Activated CD4-positive, CD25-positive, alpha-beta regulatory T cell treated with anti-CD3 and anti-CD28 coated beads, Interleukin-2, amount 50 U/mL, for 24 hours (primary cell): ENCODE measurements around the gene CTH.
A peak's percentile ranks its signal among the peaks of the same experiment; 100 is the strongest.
"Not testable (repeated sequence)": the region's sequence is repeated elsewhere in the genome, so short reads cannot be mapped to it uniquely, and the experiment has no call there.

ENCODE experiments used
- ATAC-seq, 2 donors: fragments of 150-1000 bp; cut with Tn5 transposase; one replicate each; pipeline ENCODE4 v1.10.0; 2021; ENCODE audit warnings: mild to moderate bottlenecking in 1 of 2, moderate library complexity in 1 of 2

Gene CTH

DNA sequence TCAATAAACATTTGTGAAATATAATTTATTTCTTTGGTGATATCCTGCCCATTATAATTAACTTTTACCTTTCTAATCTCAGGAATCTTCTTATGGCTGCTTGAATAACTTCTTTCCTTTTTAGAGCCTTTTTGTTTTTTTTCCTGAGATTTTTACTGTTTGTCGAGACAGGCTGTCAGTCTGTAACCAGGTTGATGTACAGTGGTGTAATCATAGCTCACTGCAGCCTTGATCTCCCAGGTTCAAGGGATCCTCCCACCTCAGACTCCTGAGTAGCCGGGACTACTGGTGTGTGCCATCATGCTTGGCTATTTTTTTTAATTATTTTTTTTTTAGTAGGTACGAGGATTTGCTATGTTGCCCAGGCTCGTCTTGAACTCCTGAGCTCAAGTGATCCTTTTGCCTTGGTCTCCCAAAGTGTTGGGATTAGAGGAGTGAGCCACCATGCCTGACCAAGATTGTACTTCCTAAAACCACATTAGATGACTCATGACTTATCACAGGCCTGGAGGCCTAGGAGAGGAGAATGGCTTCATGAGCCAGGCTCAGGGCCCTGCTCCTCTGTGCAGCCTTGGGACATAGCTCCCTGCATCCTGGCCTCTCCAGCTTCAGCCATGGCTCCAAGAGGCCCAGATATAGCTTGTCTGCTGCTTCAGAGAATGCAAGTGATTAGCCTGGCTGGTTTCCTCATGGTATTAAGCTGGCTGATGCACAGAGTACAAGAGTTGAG is 48.6 kb downstream of the CTH start:
- ATAC-seq: no peak

DNA sequence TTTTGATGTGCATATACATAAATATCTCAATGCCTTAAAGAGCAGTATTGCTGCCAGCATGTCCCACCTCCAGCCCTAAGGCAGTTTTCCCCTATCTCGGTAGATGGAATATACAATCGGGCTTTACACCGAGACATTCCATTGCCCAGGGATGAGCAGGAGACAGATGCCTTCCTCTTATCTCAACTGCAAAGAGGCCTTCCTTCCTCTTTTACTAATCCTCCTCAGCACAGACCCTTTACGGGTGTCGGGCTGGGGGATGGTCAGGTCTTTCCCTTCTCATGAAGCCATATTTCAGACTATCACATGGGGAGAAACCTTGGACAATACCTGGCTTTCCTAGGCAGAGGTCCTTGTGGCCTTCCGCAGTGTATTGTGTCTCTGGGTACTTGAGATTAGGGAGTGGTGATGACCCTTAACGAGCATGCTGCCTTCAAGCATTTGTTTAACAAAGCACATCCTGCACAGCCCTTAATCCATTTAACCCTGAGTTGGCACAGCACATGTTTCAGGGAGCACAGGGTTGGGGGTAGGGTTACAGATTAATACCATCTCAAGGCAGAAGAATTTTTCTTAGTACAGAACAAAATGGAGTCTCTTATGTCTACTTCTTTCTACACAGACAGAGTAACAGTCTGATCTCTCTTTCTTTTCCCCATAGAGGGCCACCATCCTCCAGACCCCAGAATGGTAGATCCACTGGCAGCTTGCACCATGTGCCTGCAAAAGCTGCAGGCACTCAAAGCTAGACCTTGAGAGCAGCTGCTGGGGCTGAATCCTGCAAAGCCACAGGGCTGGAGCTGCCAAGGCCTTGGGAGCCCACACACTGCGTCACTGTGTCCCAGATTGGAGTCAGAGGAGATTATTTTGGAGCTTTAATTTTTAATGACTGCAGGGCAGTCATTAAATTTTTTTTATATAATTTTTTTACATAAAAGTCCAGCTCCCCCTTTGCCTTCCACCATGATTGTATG is 50.0 kb downstream of the CTH start:
- ATAC-seq: not testable (repeated sequence)

DNA sequence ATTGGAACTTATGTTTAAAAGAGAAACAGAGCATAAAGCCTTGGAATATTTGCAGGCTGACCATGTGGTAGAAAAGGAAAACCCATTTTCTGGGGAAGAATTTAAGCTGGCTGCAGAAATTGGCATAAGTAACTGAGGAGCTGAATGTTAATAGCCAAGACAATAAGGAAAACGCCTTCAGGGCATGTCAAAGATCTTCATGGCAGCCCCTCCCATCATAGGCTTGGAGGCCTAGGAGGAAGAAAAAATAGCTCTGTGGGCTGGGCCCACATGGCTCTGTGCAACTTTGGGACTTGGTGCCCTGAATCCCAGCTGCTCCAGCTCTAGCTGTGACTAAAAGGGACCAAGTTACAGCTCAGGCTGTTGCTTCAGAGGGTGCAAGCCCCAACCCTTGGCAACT is 51.5 kb downstream of the CTH start:
- no peak for ATAC-seq

DNA sequence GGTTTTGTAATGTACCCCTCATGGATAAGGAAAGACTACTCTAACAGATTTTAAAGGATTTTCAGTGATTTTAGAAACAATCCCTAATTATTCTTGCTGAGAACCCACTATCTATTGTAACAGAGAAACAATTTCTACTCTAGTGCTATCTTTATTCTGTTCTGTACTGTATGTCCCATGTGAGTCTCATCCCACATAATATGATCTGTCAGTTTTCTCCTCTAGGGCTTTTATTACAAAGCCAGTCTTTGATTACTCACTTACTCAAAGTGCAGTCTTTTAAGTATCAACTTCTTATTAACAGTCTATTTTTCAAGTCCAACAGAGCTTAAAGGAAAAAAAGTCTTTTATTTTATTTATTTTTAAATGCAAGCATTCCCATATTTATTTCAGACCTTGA is 54.8 kb downstream of the CTH start:
- ATAC-seq: no peak

DNA sequence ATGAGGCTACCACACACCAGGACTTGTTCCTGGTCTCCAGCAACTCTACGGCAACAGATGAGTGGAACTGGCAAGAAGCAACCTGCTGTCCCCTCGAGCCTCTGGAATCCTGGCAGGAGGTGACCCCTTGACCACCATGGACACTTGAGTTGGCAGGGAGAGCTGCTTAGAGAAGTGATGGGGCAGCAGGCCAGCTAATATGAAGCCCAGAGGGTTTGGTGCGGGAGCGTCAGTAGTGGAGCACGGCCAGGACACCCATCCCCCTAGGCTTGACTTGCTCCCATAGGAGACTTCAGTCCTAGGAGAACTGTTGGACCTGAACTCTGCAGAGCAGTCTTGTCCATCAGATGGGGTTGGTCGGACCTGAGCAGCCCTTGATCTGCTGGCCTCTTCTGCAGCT is 56.5 kb downstream of the CTH start:
- no peak for ATAC-seq

DNA sequence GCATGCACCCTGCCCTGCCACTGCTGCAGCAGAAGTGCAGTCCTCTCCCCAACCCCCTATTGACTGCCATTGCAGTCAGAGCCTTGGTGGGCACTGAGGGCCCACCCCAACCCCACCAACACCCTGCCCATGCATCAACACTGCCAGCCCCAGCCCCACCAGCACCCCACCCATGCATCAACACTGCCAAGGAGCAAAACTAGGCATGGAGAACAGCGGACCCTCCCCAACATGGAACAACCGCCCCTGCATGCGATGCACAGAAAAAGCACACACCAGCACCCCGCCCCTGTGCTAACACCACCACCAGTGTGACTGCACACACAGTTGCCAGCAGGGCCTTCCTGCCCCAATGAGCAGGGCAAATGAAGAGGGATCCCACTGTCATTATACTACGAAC is 57.1 kb downstream of the CTH start:
- ATAC-seq: no peak

DNA sequence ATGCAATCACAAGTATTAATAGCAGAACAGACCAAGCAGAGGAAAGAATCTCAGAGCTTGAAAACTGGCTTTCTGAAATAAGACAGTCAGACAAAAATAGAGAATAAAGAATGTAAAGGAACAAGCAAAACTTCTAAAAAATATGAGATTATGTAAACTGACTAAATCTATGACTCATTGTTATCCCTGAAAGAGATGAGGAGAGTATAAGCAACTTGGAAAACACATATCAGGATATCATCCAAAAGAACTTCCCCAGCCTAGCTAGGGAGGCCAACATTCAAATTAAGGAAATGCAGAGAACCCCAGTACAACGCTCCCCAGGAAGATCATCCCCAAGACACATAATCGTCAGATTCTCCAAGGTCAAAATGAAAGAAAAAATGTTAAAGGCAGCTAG is 58.1 kb downstream of the CTH start:
- not testable (repeated sequence) for ATAC-seq

DNA sequence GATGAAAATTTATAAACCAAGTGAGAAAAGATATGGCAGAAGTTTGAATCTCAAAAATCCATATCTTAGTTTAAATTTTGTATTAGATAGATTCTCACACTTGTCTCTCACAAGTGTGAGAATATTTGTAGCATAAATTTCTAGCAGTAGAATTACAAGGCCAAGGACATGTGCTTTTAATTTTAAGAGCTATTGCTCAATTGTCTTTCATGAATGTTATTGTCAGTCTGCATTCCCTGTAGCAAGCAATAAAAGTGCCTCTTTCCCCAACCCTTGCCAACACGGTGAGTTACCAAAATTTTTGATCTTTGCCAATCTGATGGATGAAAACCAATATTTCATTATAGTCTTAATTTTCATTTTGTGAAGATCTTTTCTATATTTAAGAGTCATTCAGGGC is 64.0 kb downstream of the CTH start:
- ATAC-seq: no peak

DNA sequence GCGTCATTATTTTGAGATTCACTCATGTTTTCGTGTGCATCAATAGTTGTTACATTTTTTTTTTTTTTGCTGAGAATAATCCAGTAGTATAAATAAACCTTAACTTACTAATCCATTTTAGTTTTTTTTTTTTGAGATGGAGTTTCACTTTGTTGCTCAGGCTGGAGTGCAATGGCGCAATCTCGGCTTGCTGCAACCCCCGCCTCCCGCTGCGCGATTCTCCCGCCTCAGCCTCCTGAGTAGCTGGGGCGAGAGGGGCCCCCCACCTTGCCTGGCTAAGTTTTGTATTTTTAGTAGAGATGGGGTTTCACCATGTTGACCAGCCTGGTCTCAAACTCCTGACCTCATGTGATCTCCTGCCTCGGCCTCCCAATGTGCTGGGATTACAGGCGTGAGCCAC is 66.0 kb downstream of the CTH start:
- ATAC-seq: no peak

DNA sequence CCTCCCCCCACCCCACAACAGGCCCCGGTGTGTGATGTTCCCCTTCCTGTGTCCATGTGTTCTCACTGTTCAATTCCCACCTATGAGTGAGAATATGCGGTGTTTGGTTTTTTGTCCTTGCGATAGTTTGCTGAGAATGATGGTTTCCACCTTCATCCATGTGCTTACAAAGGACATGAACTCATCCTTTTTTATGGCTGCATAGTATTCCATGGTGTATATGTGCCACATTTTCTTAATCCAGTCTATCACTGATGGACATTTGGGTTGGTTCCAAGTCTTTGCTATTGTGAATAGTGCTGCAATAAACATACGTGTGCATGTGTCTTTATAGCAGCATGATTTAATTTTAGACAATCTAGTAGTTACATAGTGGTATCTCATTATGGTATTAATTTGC is 66.8 kb downstream of the CTH start:
- not testable (repeated sequence) for ATAC-seq

DNA sequence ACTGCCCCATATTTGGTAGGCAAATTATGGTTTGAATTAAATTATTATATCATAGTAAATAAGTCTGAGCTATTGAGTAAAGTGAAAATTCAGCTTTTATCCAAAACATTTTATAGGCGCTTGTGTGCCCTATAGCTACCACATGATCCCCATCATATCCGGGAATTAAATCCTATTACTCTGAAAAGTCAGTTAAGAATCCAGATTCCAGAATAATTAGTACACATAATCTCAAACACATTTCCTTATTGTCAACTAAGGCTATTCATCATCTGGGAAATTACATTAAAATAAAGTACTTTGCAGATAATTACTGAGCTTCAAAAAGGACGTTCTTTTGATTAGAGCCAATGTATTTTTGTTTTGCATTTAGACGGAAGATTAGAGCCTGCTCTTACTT is 72.3 kb downstream of the CTH start:
- ATAC-seq: no peak

DNA sequence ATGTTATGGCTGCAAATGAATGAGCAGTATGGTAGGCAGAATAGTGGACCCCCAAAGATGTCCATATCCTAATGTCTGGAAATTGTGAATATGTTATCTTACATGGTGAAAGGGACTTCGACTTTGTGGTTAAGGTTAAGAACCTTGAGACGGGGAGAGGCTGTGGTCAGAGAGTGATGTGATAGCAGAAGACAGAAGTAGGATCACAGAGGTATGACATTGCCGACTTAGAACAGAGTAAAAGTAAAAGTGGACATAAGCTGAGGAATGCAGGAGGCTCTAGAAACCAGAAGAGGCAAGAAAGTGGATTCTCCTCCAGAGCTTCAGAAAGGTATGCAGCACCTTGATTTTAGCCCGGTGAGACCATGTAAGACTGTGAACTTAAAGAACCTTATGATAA is 74.6 kb downstream of the CTH start:
- no peak for ATAC-seq

DNA sequence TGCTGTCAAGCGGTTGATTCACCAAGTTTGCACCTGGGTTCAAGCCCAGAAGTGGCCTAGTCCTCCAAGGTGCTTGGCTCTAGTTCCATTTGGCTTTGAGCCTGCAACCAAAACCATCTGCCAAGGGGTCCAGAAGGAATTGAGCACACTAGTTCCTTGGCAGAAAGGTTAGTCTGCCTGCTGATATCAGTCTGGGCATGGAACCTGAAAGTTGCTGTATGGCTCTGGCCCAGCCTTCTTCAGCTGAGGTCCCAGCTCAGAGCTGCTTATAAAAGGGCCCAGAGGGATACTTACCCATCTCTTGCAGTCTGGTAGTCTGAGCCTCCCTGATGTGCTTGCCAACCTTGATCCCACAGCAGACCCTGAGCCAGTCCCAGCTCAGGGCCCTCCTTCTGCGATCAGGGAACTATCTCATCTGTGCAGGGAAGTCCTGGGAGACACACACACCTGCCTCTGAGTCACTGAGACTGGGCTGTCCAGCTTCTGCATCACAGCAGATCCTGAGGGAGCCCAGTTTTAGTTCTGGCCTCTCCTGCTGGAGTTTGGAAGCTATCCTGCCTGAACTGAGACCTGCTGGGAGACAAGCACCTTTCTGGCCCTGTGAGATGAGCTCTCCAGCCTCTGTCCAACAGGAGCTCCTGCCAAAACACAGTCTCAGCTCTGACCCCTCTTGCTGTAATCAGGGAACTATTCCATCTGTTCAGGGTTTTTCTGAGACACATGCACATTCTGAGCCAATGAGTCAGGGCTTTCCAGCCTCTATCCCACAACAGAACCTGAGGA is 75.8 kb downstream of the CTH start:
- peak in 1 of 2 donors; percentile 17 for ATAC-seq

DNA sequence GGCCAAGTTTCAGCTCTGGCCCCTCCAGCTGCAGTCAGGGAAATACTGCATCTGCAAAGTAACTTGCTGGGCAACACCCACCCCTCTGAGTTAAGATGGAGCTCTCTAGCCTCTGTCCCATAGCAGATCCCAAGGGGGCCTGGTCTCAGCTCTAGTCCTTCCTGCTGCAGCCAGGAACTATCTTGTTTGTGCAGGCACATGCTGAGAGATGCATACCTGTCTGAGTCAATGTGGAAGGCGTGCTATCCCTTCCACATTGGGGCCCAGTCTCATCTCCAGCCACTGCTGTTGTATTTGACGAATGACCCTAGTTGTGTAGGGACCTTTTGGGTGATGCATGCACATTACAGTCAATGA is 76.4 kb downstream of the CTH start:
- no peak for ATAC-seq

DNA sequence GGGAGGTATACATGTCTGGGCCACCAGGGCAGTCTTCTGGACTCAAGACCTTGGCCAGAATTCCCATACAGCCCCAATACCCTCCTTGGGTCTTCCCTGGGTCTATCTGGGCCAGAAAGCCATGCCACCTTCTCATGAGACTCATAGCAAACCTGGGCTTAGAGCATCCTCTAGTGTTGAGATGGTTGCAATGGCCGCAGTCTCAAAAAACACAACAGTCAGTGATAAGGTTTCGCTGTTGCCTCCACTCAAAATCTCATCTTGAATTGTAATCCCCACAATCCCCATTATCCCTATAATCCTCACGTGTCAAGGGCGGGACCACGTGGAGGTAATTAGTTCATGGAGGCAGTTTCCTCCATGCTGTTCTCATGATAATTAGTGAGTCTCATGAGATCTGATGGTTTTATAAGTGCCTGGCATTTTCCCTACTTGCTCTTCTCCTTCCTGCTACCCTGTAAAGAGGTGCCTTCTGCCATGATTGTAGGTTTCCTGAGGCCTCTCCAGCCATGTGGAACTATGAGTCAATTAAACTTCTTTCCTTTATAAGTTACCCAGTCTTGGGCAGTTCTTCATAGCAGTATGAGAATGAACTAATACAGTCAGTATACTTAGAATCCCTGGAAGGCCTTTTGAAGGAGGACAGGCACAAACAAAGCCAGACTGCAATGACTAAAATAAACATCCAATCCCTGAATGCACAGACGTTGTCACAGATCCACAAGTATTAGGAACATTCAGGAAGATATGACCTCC is 77.0 kb downstream of the CTH start:
- no peak for ATAC-seq
